Hepatocyte (in vitro differentiated cells): Measurements from ENCODE around the gene RUNX3. TPM values are rescaled to one million over a fixed set of nuclear protein-coding genes. Genes with fewer than 3 reads are reported as not detected.

ENCODE experiments used
- DNase-seq: peaks from one replicate; pipeline ENCODE4 v3.0.0-alpha.2; 2016; ENCODE audit warnings: low spot score
- H2AFZ ChIP-seq: fragments of 200-600 bp; sonication (generic); 2 replicates; pipeline ENCODE4 v1.6.0; 2016; ENCODE audit warnings: antibody characterized with exemption, mild to moderate bottlenecking
- H3K27ac ChIP-seq: fragments of 200-600 bp; sonication (generic); 2 replicates; pipeline ENCODE4 v1.5.1; 2016; ENCODE audit warnings: mild to moderate bottlenecking
- H3K27me3 ChIP-seq: fragments of 200-600 bp; sonication (generic); 2 replicates; pipeline ENCODE4 v1.6.1; 2016
- H3K36me3 ChIP-seq: fragments of 200-600 bp; sonication (generic); replicated peaks from 2 replicates; pipeline ENCODE4 v1.5.1; 2016; ENCODE audit warnings: low read depth; ENCODE audit not compliant: insufficient read depth
- H3K4me1 ChIP-seq: fragments of 200-600 bp; sonication (generic); 2 replicates; pipeline ENCODE4 v1.5.1; 2016; ENCODE audit warnings: mild to moderate bottlenecking, moderate library complexity; ENCODE audit not compliant: insufficient read depth
- H3K4me2 ChIP-seq: fragments of 200-600 bp; sonication (generic); 2 replicates; pipeline ENCODE4 v1.6.0; 2016
- H3K4me3 ChIP-seq: fragments of 200-600 bp; sonication (generic); 2 replicates; pipeline ENCODE4 v1.5.1; 2016; ENCODE audit warnings: mild to moderate bottlenecking
- H3K79me2 ChIP-seq: fragments of 200-600 bp; sonication (generic); 2 replicates; pipeline ENCODE4 v1.6.0; 2017; ENCODE audit warnings: mild to moderate bottlenecking
- H3K9me2 ChIP-seq: fragments of 200-600 bp; sonication (generic); replicated peaks from 2 replicates; pipeline ENCODE4 v1.6.0; 2017; ENCODE audit warnings: mild to moderate bottlenecking; ENCODE audit not compliant: insufficient read depth
- H3K9me3 ChIP-seq: fragments of 200-600 bp; sonication (generic); 2 replicates; pipeline ENCODE4 v1.5.1; 2016; ENCODE audit warnings: low read depth, mild to moderate bottlenecking
- H4K20me1 ChIP-seq: fragments of 200-600 bp; sonication (generic); 2 replicates; pipeline ENCODE4 v1.6.0; 2016; ENCODE audit warnings: mild to moderate bottlenecking; ENCODE audit not compliant: insufficient read depth, poor library complexity, severe bottlenecking
- EZH2 ChIP-seq: fragments of 200-600 bp; sonication (generic); IDR thresholded peaks from 2 replicates; pipeline ENCODE4 v1.6.1; 2016; ENCODE audit warnings: antibody characterized with exemption, mild to moderate bottlenecking, borderline replicate concordance
- EZH2phosphoT487 ChIP-seq: fragments of 200-600 bp; sonication (generic); IDR thresholded peaks from one replicate; pipeline ENCODE4 v1.6.1; 2018; ENCODE audit warnings: antibody characterized with exemption, mild to moderate bottlenecking, low read depth, moderate library complexity; ENCODE audit not compliant: unreplicated experiment, severe bottlenecking
- WGBS: methylation state at CpG from one replicate; pipeline ENCODE4 v1.1.6; 2016; ENCODE audit warnings: low lambda C conversion rate; ENCODE audit errors: missing lambda C conversion rate; 5-methylcytosine and 5-hydroxymethylcytosine counted together
- polyA plus RNA-seq: library from polyadenylated mRNA; unstranded; fragments of >200 nt; fragmentation: Nextera tagmentation; extraction: Ambion mirVana; gene quantifications from 2 replicates; pipeline ENCODE4 v1.2.1, GENCODE V29; 2016
- total RNA-seq: library from RNA; depleted of rRNA; stranded (reverse); fragments of >200 nt; gene quantifications from 2 replicates; pipeline ENCODE4 v1.2.3, GENCODE V29; 2014
- TF ChIP-seq, protein P1 (sequence below): fragments of 200-600 bp; sonication (generic); IDR thresholded peaks from 2 replicates; pipeline ENCODE4 v1.5.1; 2016; ENCODE audit warnings: antibody characterized with exemption, mild to moderate bottlenecking; ENCODE audit not compliant: poor library complexity

RUNX3 gene
- total and polyA plus RNA-seq, 2 experiments from 2014 or later, result 0.13 to 0.16 TPM

DNA sequence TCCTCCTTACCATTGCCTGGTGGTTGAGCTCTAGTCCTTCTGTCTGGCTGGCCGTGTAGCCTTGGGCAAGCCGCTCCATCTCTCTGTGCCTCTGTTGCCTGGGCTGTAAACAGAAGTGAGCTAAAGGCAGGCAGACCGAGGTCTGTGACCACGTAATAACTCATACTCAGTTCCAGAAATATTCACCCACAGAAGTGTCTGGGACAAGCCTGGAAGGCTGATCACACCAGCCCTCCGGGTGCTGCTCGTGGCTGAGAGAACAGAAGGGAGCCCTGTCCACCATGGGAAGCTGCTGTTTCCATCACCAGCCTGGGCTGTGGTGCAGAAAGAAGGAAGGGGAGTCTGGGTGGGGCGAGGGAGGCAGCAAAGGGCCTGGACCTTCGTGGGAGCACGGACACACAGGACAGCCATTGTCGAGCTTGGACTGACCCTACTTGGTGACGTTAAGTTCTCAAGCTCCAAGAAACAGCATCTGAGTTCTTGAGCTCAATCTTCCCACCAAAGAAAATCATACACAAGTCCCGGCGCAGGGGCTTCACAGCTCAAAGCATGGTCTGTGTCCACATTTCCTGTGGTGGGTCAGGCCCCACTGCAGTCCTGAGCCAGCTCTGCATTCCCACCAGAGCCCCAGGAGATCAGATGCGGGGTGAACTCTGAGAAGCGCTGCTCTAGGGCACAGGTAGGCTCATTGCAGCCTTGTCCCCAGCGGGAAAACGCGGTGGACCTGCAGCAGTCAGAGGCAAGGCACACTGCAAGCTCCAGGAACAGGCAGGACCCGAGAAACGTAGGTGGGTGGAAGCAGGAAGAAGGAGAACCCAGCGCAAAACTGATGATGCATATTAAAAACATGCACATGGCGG, 61.8 kb downstream of the RUNX3 start:
- Histone ChIP-seq H3K36me3 (no peaks in the 10 kb centered on the region), H3K4me1 (peaks cover 17% of the 10 kb centered on the region), H3K9me2 (no peaks in the 10 kb centered on the region), H2AFZ (no peak overlapping the region), H3K27ac (no peak overlapping the region), H3K4me2 (no peak overlapping the region), H3K27me3 (no peaks in the 10 kb centered on the region), H3K9me3 (no peaks in the 10 kb centered on the region), H3K79me2 (no peaks in the 10 kb centered on the region), H4K20me1 (no peaks in the 10 kb centered on the region), H3K4me3 (no peak overlapping the region)
- WGBS, result 91% methylated on average over 22 of the region's 22 CpGs
- no peak for DNase-seq
- TF ChIP-seq EZH2 (no peak), EZH2phosphoT487 (no peak)
- TF ChIP-seq, protein P1, sequence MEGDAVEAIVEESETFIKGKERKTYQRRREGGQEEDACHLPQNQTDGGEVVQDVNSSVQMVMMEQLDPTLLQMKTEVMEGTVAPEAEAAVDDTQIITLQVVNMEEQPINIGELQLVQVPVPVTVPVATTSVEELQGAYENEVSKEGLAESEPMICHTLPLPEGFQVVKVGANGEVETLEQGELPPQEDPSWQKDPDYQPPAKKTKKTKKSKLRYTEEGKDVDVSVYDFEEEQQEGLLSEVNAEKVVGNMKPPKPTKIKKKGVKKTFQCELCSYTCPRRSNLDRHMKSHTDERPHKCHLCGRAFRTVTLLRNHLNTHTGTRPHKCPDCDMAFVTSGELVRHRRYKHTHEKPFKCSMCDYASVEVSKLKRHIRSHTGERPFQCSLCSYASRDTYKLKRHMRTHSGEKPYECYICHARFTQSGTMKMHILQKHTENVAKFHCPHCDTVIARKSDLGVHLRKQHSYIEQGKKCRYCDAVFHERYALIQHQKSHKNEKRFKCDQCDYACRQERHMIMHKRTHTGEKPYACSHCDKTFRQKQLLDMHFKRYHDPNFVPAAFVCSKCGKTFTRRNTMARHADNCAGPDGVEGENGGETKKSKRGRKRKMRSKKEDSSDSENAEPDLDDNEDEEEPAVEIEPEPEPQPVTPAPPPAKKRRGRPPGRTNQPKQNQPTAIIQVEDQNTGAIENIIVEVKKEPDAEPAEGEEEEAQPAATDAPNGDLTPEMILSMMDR, result no peak

- Histone ChIP-seq H3K27me3 (no peaks in the 10 kb centered on the region), H3K36me3 (no peaks in the 10 kb centered on the region), H3K4me1 (peaks cover 26% of the 10 kb centered on the region), H3K4me2 (no peak overlapping the region), H3K4me3 (no peak overlapping the region), H4K20me1 (no peaks in the 10 kb centered on the region), H2AFZ (no peak overlapping the region), H3K9me3 (no peaks in the 10 kb centered on the region), H3K27ac (no peak overlapping the region), H3K9me2 (no peaks in the 10 kb centered on the region), H3K79me2 (no peaks in the 10 kb centered on the region)
- no peak for DNase-seq
- WGBS, result 85% methylated on average over 18 of the region's 18 CpGs
- TF ChIP-seq EZH2phosphoT487, result no peak
- TF ChIP-seq, protein P1, result no peak
- TF ChIP-seq EZH2, result no peak
Observed at GRCh38 chr1:24867084-24867870, 62.8 kb downstream of the RUNX3 start.

DNA sequence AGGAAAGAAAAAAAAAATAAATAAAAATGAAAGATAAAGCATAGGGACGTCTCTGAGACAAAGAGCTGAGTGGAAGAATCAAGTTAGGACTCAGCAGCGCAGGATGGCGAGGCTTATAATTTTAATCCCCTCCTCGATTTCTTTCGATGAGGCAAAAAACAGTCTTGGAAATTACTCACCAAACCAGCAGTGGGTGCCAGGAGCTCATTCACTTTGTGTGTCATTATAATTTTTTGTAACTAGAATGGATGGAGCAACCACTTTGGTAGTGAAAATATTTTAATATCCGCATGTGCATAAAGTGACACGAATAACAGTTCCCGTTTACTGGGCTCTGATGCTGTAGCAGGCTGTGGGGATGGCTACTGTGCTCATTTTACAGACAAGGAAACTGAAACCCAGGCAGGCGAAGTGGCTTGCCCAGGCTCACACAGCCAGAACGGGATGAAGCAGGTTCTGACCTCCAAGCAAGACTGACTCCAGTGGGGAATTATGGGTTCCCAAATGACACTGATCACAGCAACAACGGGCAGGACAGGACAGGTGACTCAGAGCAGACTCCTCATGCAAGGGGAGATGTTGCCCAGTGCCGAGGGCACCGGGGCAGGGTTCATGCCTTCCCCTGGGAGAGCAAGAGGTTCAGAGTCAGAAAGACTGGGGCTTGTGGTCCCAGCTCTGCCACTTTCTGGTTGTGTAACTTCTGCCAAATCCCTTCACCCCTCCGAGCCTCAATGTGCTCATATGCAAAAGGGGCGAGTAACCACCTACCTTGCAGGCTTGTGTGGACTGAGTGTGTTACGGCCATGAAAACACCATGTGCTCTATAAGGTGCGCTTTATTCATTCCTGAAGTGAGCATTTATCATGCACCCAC, 63.6 kb downstream of the RUNX3 start:
- H3K9me2 ChIP-seq, result no peaks in the 10 kb centered on the region
- H4K20me1 ChIP-seq, result no peaks in the 10 kb centered on the region
- no peaks in the 10 kb centered on the region for H3K9me3 ChIP-seq
- no peak overlapping the region for H3K27ac ChIP-seq
- H3K4me2 ChIP-seq, result no peak overlapping the region
- no peak for DNase-seq
- H3K36me3 ChIP-seq, result no peaks in the 10 kb centered on the region
- no peak overlapping the region for H3K4me3 ChIP-seq
- H3K27me3 ChIP-seq, result no peaks in the 10 kb centered on the region
- H3K4me1 ChIP-seq, result peaks cover 26% of the 10 kb centered on the region
- TF ChIP-seq, protein P1, result no peak
- TF ChIP-seq EZH2phosphoT487 (no peak), EZH2 (no peak)
- H3K79me2 ChIP-seq, result no peaks in the 10 kb centered on the region
- WGBS, result 78% methylated on average over 17 of the region's 17 CpGs
- H2AFZ ChIP-seq, result no peak overlapping the region
